Embryonic facial prominence (tissue), 1 donor: ENCODE measurements around the gene SPINK8.
A peak's percentile ranks its signal among the peaks of the same experiment; 100 is the strongest.
"Not testable (repeated sequence)": the region's sequence is repeated elsewhere in the genome, so short reads cannot be mapped to it uniquely, and the experiment has no call there.

ENCODE experiments used
- DNase-seq: peaks from one replicate; pipeline ENCODE4 v3.0.0-alpha.2; 2016; ENCODE audit errors: extremely low spot score

The SPINK8 gene

DNA sequence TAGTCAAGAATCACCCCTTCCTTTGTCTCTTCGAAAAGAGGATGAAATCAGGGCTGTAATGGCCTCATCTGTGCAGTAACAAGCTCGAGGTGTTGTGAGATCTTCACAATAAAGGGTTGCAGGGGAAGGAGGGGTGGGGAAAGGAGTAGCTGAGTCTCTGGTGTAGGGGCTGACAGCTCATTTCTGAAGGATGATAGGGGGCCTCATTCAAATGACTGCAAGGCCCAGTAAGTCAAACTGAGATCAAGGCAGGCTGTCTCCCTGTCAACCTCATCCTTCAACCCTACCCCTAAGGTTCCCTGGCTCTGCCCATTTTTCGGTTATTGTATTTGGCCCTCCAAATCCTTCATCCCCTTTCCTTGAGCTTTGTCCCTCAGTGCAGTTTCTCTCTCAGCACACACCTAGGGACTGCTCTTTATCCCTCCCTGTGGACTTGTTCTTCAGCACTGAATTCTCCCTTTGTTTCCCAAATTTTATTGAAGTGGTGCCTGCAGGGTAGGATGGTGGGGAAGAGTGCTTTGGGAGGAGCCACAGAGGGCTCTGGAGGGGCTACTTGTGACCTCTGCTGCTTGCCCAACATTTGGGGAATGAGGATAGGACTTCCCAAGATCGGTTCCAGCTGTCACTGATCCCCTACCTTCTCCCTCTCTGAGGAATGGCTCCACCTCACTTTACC, 54.4 kb downstream of the SPINK8 start:
- DNase-seq = no peak

DNA sequence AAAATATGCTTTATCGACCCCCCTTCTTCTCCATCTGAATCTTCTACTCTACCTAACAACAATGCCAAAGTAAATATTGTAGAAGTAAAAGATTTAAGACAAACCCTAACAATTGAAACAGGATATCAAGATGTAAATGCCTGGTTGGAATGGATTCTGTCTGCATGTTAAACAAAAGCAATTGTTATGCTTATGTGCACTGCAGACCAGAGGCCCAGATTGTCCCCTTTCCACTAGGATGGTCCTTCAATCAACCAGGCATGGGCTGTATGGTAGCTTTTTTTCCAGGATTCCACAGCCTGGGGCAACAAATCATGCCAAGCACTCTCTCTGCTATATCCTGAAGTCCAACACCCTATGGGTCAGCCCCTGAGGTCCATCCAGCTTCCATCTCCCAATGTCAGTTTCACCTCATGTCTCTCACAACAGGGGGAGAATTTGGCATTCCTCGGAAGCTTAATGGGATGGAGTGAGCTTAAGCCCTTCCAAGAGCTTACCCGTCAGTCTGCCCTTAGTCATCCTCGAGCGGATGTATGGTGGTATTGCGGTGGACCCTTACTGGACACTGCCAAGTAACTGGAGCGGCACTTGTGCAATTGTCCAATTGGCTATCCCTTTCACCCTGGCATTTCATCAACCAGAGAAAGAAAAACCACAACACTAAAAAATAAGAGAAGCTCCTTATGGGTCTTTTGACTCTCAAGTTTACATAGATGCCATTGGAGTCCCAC, 56.4 kb downstream of the SPINK8 start:
- no peak for DNase-seq

DNA sequence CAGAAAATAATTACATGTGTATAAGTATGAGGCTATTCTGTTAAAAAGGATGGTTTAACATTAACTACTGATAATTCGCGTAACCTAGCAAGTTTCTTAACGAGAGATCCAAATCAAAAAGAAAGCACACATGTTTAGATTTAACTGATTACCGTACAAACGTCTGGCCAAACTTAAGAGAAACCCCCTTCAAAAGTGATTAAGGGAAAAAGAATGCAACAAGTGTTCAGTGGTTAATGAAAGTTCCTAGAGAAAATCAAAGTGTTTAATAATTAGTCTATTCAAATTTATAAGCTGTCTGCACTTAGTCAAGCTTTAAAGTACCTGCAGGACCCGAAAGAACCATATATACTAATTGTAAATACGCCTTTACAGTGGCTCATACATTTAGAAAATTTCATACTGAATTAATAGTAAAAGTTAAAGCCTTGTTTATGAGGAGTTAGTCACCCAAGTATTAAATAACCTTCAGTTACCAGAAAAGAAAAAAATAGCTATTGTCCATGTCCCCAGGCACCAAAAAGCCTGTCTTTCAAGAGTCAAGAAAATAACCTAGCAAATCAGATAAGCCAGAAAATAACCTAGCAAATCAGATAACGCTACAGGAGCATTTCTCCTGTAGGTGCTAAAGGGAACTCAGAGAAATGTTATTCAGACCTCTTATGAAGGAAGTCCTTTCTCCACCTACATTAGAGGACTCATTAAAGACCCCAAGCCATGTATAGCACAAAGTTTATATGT, 58.0 kb downstream of the SPINK8 start:
- DNase-seq = no peak

DNA sequence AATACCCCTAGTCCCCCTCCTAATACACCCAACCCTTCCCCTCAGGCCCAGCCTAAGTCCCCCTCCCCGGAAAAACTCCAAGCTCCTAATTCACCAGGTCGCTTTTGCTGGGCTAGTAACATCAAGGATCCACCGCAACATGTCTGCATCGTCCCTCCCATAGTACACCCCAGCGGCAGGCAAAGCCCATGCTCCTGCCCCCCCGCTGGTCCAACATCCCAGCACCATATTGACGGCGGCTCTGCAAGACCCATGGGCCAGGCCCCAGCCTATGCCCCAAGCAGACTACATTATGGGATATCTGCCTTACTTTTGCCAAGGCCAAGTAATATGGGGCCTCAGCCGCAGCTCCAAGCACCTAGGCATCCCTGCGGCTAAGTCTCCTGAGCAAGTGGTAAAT, 59.0 kb downstream of the SPINK8 start:
- no peak for DNase-seq

DNA sequence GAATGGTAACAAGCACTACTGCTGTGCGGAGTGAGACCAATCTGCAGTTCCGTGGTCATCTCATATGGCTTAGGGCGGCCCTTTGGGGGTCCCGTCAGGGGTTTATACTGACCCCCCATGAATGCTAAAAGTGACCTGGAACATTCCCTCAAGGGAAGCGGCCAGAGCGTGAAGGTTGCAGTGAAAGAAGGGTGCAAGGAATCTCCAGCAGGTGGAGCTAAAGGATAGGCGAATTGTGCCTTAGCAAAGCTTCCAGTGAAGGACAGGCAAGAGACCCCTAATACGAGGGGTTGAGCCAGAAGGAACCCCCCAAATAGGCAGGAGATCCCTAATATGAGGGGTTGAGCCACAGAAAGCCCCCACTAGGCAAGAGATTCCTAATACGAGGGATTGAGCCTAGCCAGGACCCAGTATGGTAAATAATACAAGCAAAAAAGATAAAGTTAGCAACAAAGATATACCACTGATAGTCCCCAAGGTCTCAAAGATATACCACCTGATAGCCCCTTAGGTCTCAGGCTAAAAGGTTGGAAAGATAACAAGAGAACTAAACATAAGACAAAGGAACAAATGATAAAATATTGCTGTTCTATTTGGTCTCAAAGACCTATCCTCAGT, 59.8 kb downstream of the SPINK8 start:
- peak; percentile 13 for DNase-seq

DNA sequence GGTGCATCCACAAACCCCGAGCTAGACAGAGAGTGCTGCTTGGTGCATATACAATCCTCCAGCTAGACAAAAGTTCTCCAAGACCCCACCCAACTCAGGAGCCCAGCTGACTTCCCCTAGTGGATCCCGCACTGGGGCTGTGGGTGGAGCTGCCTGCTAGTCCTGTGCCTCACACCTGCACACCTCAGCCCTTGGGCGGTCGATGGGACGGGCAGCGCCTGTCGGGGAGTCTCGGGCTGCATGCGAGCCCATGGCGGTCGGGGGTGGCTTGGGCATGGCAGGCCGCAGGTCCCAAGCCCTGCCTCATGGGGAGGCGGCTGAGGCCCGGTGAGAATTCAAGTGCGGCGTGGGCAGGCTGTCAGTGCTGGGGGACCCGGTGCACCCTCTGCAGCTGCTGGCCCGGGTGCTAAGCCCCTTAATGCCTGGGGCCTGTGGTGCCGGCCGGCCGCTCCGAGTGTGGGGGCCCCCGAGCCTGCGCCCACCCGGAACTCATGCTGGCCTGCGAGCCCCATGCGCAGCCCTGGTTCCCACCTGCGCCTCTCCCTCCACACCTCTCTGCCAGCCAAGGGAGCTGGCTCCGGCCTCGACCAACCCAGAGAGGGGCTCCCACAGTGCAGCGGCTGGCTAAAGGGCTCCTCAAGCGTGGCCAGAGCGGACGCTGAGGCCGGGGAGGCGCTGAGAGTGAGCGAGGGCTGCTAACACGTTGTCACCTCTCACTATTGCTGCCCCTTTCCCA, 61.5 kb downstream of the SPINK8 start:
- no peak for DNase-seq

DNA sequence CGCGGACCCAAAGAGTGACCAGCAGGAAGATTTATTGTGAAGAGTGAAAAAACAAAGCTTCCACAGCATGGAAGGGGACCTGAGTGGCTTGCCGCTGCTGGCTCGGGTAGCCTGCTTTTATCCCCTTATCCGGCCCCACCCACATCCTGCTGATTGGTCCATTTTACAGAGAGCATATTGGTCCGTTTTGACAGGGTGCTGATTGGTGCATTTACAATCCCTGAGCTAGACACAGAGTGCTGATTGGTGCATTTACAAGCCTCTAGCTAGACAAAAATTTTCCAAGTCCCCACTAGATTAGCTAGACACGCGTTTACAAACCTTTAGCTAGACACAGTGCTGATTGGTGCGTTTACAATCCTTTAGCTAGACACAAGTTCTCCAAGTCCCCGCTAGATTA, 62.2 kb downstream of the SPINK8 start:
- DNase-seq = not testable (repeated sequence)

DNA sequence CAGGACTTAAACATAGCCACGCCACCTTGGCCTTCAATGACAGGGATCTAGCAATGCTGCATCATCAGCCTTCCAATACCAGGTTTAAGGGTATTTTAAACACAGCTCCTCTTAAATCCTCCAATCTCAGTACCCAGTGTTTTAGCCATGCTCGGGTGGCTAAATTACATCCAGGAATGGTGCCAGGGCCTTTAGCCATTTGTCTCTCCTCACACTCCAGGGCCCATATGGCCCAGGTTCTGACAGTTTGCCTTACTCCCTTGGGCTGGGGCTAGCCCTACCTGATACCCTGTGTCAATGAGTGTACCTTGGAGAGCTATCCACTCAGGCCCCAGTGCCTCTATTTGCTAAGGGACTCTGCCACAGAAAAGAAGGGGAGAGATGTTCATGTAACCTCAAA, 63.2 kb downstream of the SPINK8 start:
- no peak for DNase-seq

DNA sequence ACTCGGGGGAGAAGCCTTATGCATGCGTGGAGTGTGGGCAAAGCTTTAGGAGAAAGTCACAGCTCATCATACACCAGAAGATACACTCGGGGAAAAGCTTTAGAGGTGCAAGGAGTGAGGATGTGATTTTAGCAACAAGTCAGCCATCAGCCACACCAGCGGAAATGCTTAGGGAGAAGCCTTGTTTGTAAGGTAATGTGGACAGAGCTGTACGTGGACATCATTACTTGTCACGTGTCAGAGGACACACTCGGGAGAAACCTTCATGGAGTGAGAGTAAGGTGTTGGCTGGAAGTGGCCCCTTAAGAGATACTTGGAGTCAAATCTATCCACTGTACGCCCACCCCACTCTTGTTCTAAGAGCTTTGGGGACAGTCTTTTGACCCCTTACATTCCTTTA, 63.9 kb downstream of the SPINK8 start:
- DNase-seq = no peak

DNA sequence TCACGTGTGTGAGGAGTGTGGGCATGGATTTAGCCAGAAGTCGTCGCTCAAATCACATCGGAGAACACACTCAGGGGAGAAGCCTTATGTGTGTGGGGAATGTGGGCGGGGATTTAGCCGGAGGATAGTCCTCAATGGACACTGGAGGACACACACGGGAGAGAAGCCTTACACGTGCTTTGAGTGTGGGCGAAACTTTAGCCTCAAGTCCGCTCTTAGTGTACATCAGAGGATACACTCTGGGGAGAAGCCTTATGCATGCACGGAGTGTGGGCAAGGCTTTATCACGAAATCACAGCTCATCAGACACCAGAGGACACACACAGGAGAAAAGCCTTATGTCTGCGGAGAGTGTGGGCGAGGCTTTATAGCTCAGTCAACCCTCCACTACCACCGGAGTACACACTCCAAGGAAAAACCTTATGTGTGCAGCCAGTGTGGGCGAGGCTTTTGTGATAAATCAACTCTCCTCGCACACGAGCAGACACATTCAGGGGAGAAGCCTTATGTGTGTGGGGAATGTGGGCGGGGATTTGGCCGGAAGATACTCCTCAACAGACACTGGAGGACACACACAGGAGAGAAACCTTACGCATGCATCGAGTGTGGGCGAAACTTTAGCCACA, 64.4 kb downstream of the SPINK8 start:
- DNase-seq = no peak

DNA sequence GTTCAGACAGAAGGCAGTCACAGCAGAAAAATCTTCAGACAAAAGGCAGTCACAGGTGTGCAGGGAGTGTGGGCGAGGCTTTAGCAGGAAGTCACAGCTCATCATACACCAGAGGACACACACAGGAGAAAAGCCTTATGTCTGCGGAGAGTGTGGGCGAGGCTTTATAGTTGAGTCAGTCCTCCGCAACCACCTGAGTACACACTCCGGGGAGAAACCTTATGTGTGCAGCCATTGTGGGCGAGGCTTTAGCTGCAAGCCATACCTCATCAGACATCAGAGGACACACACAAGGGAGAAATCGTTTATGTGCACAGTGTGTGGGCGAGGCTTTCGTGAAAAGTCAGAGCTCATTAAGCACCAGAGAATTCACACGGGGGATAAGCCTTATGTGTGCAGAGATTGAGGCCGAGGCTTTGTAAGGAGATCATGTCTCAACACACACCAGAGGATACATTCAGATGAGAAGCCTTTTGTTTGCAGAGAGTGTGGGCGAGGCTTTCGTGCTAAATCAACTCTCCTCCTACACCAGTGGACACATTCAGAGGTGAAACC, 65.0 kb downstream of the SPINK8 start:
- peak; percentile 11 for DNase-seq

DNA sequence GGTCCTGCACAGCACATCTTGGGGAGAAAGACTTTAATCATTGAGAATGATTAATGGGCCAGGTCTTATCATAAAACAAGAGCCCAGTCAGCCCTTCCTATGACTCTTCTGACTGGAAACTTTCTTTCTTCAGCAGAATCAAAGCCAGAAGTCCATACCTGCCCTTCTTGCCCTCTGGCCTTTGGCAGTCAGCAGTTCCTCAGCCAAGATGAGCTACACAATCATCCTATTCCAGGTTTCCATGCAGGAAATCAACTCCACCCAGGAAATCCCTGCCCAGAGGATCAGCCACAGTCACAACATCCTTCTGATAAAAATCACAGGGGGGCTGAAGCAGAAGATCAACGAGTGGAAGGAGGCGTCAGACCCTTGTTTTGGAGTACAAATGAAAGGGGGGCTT, 65.7 kb downstream of the SPINK8 start:
- DNase-seq = no peak

DNA sequence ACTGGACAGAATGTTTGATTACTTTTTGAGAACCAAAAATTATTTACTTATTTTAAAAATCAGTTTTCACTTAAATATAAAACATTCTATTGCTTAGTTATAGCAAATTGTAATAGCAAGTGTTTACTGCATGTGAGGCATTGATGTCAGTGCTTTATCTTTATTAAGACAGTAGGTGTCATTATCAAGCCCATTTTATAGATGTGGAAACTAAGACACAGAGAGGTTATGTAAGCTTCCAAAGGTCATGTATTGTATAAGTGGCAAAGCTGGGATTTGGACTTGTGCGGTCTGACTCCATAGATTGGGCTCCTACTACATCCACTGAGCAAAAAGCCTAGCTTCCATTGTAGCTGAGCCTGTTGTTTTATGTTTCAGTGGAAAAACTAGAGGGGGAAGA, 74.9 kb downstream of the SPINK8 start:
- no peak for DNase-seq
